ENCODE results near the gene KIAA1549. TPM values are rescaled to one million over a fixed set of nuclear protein-coding genes. Genes with fewer than 3 reads are reported as not detected.

KIAA1549 gene
- total and polyA plus RNA-seq, 2 of the 4 experiments (the other 2 are of a cell fraction), result 1.3 to 3.3 TPM

DNA sequence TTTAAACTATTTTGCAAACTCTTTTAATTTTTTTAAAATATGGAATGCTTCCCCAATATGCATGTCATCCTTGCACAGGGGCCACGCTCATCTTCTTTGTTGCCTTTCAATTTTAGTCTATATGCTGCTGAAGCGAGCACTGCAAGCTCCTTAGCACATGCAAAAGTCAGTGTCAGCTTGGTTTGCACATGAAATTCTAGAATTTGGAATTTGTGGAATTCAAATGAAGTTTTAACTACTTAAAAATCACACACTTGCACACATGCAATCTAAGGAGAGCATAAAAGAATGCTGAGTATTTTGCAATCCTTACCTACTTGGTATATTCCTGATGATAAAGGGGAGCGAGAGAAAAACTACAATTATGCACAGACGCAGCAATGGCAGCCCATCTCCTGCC lies 104.9 kb downstream of the KIAA1549 start:
- H3K14ac ChIP-seq (replicated peaks; ENCODE audit: low read depth, low read length), result no peak overlapping the region
- no peak overlapping the region for H4K8ac ChIP-seq (ENCODE audit: low read depth in 2 of 2, low read length in 2 of 2)
- no peak overlapping the region for H3K23ac ChIP-seq (ENCODE audit: low read depth, low read length)
- peak overlapping the region; percentile 59; the same call in 1 of the 2 replicates for H2BK20ac ChIP-seq (ENCODE audit: low read depth, low read length)
- no peak overlapping the region; the same call in 1 of the 2 replicates for H3K4me2 ChIP-seq (ENCODE audit: low read depth, low read length)
- peak overlapping the region; percentile 17; the same call in 1 of the 2 replicates for H3K4ac ChIP-seq (ENCODE audit: low read depth, low read length)
- H3K27me3 ChIP-seq (ENCODE audit: control insufficient read depth, insufficient read depth, low read length), result no peaks in the 10 kb centered on the region
- no peak overlapping the region for H3K18ac ChIP-seq (ENCODE audit: low read depth, low read length)
- ChIA-PET POLR2A (ENCODE audit: unreplicated experiment) (no interaction called here), CTCF (no interaction called here)
- H3K79me1 ChIP-seq (ENCODE audit: low read depth in 1 of 2, low read length in 2 of 2), result no peaks in the 10 kb centered on the region
- TF ChIP-seq CEBPB (IDR thresholded peaks at IDR 0.05; ENCODE audit: low read depth, low read length) (peak; percentile 23; the same call in 1 of the 2 replicates), CTCF (conservative IDR thresholded peaks at IDR 0.05; ENCODE audit: low read depth, low read length) (no peak)
- no peak overlapping the region for H2BK120ac ChIP-seq (ENCODE audit: low read depth, low read length)
- H3K4me1 ChIP-seq (ENCODE audit: control insufficient read depth, insufficient read depth, low read length), result peaks cover 8% of the 10 kb centered on the region; the same call in 1 of the 2 replicates
- dilution Hi-C loops (cut with HindIII; ENCODE audit: low sequenced_read_pairs, unreplicated experiment) (no loop called here), in situ Hi-C loops (cut with MboI; ENCODE audit: low sequenced_read_pairs) (no loop called here), intact Hi-C loops (cut with micrococcal nuclease) (no loop called here)
- WGBS, 2 experiments (ENCODE audit: extremely low coverage in 2 of 2, insufficient read length in 1 of 2), result no CpG with 5 or more reads among the region's 4 CpGs
- H2AK9ac ChIP-seq (replicated peaks; ENCODE audit: low read depth, low read length, poor library complexity), result no peak overlapping the region
- H4K91ac ChIP-seq (ENCODE audit: insufficient read depth, low read depth, low read length), result no peak overlapping the region
- ATAC-seq (ENCODE audit: low read depth) (peak; percentile 36), DNase-seq (no peak)
- H3K9ac ChIP-seq (ENCODE audit: low read depth, low read length), result no peak overlapping the region
- no peaks in the 10 kb centered on the region for H3K9me3 ChIP-seq (ENCODE audit: control insufficient read depth, insufficient read depth, low read length)
- no peaks in the 10 kb centered on the region for H4K20me1 ChIP-seq (ENCODE audit: insufficient read depth, low read length)
- H2BK15ac ChIP-seq (ENCODE audit: low read depth, low read length), result no peak overlapping the region
- peak overlapping the region; percentile 60 for H2BK5ac ChIP-seq (ENCODE audit: low read depth, low read length, poor library complexity, severe bottlenecking)
- no peak overlapping the region for H4K5ac ChIP-seq (ENCODE audit: low read depth, low read length)
- H2AK5ac ChIP-seq (ENCODE audit: low read depth, low read length), result no peak overlapping the region
- no TSS peak for BruUV-seq (replicated peaks)
- H3K4me3 ChIP-seq (ENCODE audit: insufficient read depth, low read depth, low read length), result no peak overlapping the region
- no peak overlapping the region for H3K27ac ChIP-seq (ENCODE audit: insufficient read depth, low read length)
- H3K36me3 ChIP-seq (ENCODE audit: control insufficient read depth, insufficient read depth, low read length), result peaks cover 2% of the 10 kb centered on the region; the same call in 1 of the 2 replicates
- H3K9me1 ChIP-seq (ENCODE audit: insufficient read depth, low read length), result peaks cover 9% of the 10 kb centered on the region; the same call in 1 of the 2 replicates
- H2AFZ ChIP-seq (replicated peaks; ENCODE audit: low read length, poor library complexity), result no peak overlapping the region
- H3K56ac ChIP-seq (ENCODE audit: extremely low read depth, insufficient read depth, low read length), result no peak overlapping the region
